KMS-11 (cell line): ENCODE results near the gene SRGAP1.
A peak's percentile ranks its signal among the peaks of the same experiment; 100 is the strongest.

Experiments
- H2AFZ ChIP-seq: fragments of 200-600 bp; sonication (generic); 2 replicates; pipeline ENCODE4 v1.6.1; 2016; ENCODE audit warnings: antibody characterized with exemption, mixed run types, low read depth
- H3K27ac ChIP-seq: fragments of 200-600 bp; sonication (generic); 2 replicates; pipeline ENCODE4 v1.6.1; 2016; ENCODE audit warnings: mild to moderate bottlenecking, mixed run types
- H3K27me3 ChIP-seq: fragments of 200-600 bp; sonication (generic); 2 replicates; pipeline ENCODE4 v1.6.1; 2017; ENCODE audit warnings: mild to moderate bottlenecking, low read depth, mixed run types, moderate library complexity; ENCODE audit not compliant: insufficient read depth
- H3K36me3 ChIP-seq: fragments of 200-600 bp; sonication (generic); 2 replicates; pipeline ENCODE4 v1.6.1; 2017; ENCODE audit warnings: mild to moderate bottlenecking, mixed run types; ENCODE audit not compliant: insufficient read depth
- H3K4me1 ChIP-seq: fragments of 200-600 bp; sonication (generic); 2 replicates; pipeline ENCODE4 v1.6.1; 2016; ENCODE audit warnings: mild to moderate bottlenecking, low read depth, mixed run types; ENCODE audit not compliant: poor library complexity, severe bottlenecking
- H3K4me2 ChIP-seq: fragments of 200-600 bp; sonication (generic); 2 replicates; pipeline ENCODE4 v1.7.0; 2016; ENCODE audit warnings: mild to moderate bottlenecking, mixed run types
- H3K4me3 ChIP-seq: fragments of 200-600 bp; sonication (generic); IDR thresholded peaks from 2 replicates; pipeline ENCODE4 v1.6.1; 2017; ENCODE audit warnings: low read depth, low read length, mixed read lengths; ENCODE audit not compliant: insufficient read depth
- H3K79me2 ChIP-seq: fragments of 200-600 bp; sonication (generic); 2 replicates; pipeline ENCODE4 v1.6.1; 2016; ENCODE audit warnings: low read depth, mixed run types; ENCODE audit not compliant: insufficient read depth
- H3K9ac ChIP-seq: fragments of 200-600 bp; sonication (generic); 2 replicates; pipeline ENCODE4 v1.6.1; 2016; ENCODE audit warnings: mild to moderate bottlenecking, mixed run types
- H4K20me1 ChIP-seq: fragments of 200-600 bp; sonication (generic); 2 replicates; pipeline ENCODE4 v1.6.1; 2016; ENCODE audit warnings: mild to moderate bottlenecking, mixed run types; ENCODE audit not compliant: insufficient read depth
- CTCF ChIP-seq: fragments of 200-600 bp; sonication (generic); conservative IDR thresholded peaks from 2 replicates; pipeline ENCODE4 v1.6.1; 2017; ENCODE audit warnings: low read depth, mild to moderate bottlenecking, antibody characterized with exemption, low read length, moderate library complexity, mixed read lengths

The SRGAP1 gene

DNA sequence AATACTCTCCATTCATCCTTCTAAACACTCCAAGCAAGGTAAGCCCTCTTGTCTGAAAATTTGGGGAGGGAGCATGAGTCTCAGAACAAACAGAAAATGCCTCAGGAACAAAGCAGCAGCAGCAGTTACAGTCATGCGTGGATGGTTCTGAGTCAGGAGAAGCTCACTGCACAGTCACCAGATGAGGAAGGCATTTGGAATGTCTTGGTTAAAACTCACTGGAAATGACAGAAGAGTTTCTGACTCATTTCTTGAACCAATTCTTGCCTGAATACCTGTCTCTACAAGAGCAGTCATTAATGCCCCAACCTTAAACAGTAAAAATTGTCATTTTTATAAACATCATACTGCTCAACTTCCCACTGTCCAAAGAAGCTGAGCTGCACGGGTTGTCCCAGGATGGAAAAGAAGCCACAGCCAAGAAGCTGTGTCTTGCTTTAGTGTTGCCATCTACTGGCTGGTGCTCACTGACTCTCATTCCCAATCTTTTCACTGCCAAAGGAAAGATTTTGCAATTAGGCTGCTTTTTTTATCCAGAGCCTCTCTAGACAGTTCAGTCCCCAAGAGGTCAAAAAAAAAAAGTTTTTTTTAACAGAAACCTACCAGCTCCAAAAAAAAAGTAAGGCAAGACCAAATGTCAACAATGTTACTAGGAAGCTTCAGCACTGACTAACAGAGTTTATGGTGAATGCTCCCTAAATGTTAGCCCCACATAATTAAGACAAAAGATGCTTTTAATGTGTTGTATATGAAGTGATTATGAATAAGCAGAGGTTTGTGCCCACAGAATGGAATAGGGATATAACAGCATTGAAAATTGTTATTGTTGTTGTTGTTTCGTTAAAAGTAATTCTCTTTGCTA, 337.2 kb downstream of the SRGAP1 start:
- H3K79me2 ChIP-seq: no peaks in the 10 kb centered on the region
- H3K36me3 ChIP-seq: no peaks in the 10 kb centered on the region
- no peaks in the 10 kb centered on the region for H3K27me3 ChIP-seq
- H3K4me1 ChIP-seq: no peaks in the 10 kb centered on the region
- H2AFZ ChIP-seq: no peak overlapping the region
- TF ChIP-seq CTCF: 0 out of 2 replicates have a peak, but pooled peaks have one; percentile 22
- no peak overlapping the region for H3K4me2 ChIP-seq
- H3K4me3 ChIP-seq: no peak overlapping the region
- H3K9ac ChIP-seq: no peak overlapping the region
- no peaks in the 10 kb centered on the region for H4K20me1 ChIP-seq
- no peak overlapping the region for H3K27ac ChIP-seq

DNA sequence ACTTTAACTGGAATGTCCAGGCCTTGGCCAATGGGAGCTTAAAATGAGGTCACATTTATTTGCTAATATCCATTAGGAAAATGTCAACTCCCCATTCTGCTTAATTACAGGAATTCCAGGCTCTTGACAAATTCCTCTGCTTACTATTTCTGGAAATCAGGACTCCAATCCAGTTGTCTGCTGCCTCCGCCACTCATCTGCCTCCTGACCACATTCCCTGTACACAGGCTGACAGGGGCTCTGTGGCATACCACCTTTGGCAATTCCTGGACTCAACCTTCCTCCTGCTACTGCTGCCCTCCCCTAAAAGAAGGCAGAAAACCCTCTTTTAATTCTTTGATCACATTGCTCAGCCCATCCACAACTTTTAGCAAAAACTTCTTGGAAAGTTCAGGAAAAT, 339.7 kb downstream of the SRGAP1 start:
- no peaks in the 10 kb centered on the region for H3K27me3 ChIP-seq
- no peaks in the 10 kb centered on the region for H4K20me1 ChIP-seq
- H2AFZ ChIP-seq: no peak overlapping the region
- no peak overlapping the region for H3K4me2 ChIP-seq
- H3K36me3 ChIP-seq: no peaks in the 10 kb centered on the region
- H3K79me2 ChIP-seq: no peaks in the 10 kb centered on the region
- no peak overlapping the region for H3K9ac ChIP-seq
- H3K27ac ChIP-seq: no peak overlapping the region
- H3K4me3 ChIP-seq: no peak overlapping the region
- no peaks in the 10 kb centered on the region for H3K4me1 ChIP-seq
- no peak for TF ChIP-seq CTCF

DNA sequence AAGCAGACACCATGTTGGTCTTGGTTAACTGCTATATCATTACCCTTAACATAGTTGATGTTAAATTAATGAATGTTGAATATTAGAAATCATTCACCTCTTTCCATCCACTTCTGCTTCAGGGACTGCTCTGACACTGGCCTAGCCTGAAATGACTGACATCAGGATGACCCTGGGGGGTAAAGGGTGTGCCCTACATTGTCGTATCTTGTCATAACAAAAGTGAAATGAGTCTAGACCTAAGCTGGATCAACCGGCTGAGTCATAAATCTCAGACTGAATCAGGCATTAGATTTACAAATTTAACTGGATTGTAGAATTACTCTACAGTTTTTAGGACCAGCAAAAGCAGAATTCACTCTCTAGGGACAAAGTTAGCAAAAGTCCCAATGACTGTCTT, 342.3 kb downstream of the SRGAP1 start:
- Histone ChIP-seq H3K4me3 (no peak overlapping the region), H2AFZ (no peak overlapping the region), H3K9ac (no peak overlapping the region), H3K27ac (no peak overlapping the region), H3K4me1 (no peaks in the 10 kb centered on the region), H3K79me2 (no peaks in the 10 kb centered on the region), H3K4me2 (no peak overlapping the region), H3K27me3 (no peaks in the 10 kb centered on the region), H3K36me3 (no peaks in the 10 kb centered on the region), H4K20me1 (no peaks in the 10 kb centered on the region)
- no peak for TF ChIP-seq CTCF

GRCh38 chr12:64187370-64187769, 342.9 kb downstream of the SRGAP1 start:
- Histone ChIP-seq H3K36me3 (no peaks in the 10 kb centered on the region), H3K4me3 (no peak overlapping the region), H3K9ac (no peak overlapping the region), H3K27ac (no peak overlapping the region), H3K79me2 (no peaks in the 10 kb centered on the region), H3K27me3 (no peaks in the 10 kb centered on the region), H3K4me1 (no peaks in the 10 kb centered on the region), H4K20me1 (no peaks in the 10 kb centered on the region), H3K4me2 (no peak overlapping the region), H2AFZ (no peak overlapping the region)
- no peak for TF ChIP-seq CTCF
